GM19395 (cell line): ENCODE data around the gene DFFB.

Experiments
- ATAC-seq: cut with Tn5 transposase; IDR thresholded peaks from one replicate; pipeline ENCODE4 v1.9.1; 2021; ENCODE audit warnings: mild to moderate bottlenecking, moderate library complexity; ENCODE audit not compliant: unreplicated experiment

The DFFB gene

GRCh38 chr1:3923378-3924185 is 66.3 kb downstream of the DFFB start:
- no peak for ATAC-seq

- no peak for ATAC-seq
Observed at GRCh38 chr1:3924186-3924824, 67.0 kb downstream of the DFFB start.

- no peak for ATAC-seq
Observed at GRCh38 chr1:3924825-3925220, 67.5 kb downstream of the DFFB start.

GRCh38 chr1:3925256-3925655 is 68.0 kb downstream of the DFFB start:
- ATAC-seq: no peak

GRCh38 chr1:3925762-3926161 is 68.5 kb downstream of the DFFB start:
- ATAC-seq: no peak

GRCh38 chr1:3926956-3927355 is 69.7 kb downstream of the DFFB start:
- ATAC-seq: no peak

DNA sequence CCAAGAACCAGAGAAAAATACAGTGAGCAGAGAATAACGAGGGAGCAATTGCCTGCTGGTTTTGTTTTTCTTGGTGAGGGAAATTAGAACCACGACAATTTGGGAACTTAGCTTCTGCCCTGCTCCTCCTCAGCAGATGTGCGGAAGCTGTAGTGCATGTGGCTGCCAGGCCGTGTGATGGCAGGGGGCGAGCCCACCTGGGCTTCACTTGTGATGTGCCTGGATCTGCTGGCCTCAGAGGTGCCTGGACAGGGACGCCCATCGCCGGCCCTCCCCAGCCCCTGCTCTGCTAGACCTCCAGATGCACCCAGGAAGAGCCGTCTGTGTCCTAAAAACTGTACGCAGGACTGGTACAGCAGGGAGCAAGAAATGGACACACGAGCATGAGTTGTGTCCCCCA is 71.3 kb downstream of the DFFB start:
- ATAC-seq: no peak

DNA sequence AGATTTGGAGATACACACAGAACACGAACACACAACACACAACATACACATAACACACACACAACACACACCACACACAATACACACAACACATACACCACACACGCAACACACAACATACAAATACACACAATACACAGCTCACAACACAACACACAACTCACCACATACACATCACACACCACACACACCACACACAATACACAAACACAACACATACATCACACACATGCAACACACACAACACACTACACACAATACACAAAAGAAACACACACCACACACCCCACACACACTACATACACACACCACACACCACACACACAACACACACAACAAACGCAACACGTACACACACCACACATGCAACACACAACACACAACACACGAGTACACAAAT is 71.8 kb downstream of the DFFB start:
- no peak for ATAC-seq

- ATAC-seq: no peak
Observed at GRCh38 chr1:3930301-3931006, 73.2 kb downstream of the DFFB start.

DNA sequence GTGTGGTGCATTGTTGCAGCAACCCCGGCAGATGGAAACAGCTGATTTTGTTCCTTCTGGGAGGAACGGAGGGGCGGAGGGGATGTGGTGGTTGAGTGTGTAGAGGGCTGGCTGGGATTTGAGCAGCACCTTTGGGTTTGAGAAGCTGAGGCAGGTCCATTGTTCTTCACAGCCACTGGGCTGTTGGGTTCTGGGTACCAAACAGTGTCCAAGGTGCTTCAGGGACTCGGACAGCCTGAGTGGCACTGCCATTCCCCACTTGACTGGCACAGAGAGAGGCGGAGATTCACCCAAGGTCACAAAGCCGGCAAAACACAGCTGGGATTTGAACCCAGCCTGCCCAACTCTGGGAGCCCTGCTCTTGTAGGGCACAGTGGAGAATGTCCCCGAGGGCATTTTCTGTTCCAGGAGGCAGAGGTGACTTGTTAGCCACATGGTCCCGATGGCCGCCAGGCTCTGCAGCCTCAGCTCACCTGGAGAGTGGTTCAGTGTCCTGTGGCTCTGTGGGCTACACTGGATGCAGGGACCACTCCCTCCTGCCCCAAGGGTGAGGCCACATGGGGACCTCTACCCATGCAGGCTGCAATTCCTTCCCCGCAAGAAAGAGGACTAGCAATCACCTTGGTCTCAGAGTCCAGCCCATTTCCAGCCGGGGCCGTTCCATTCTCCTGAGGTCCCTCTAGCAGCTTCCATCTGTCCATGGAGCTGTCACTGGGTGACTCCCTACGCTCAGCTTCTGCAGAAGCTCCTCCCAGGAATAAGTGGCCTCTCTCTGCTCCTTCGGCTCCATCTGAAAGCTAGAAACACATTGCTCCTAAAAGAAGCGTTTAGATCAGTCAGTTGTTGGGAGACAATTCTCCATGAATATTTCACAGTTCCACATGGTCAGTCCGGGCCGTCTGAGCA is 74.0 kb downstream of the DFFB start:
- ATAC-seq: no peak

DNA sequence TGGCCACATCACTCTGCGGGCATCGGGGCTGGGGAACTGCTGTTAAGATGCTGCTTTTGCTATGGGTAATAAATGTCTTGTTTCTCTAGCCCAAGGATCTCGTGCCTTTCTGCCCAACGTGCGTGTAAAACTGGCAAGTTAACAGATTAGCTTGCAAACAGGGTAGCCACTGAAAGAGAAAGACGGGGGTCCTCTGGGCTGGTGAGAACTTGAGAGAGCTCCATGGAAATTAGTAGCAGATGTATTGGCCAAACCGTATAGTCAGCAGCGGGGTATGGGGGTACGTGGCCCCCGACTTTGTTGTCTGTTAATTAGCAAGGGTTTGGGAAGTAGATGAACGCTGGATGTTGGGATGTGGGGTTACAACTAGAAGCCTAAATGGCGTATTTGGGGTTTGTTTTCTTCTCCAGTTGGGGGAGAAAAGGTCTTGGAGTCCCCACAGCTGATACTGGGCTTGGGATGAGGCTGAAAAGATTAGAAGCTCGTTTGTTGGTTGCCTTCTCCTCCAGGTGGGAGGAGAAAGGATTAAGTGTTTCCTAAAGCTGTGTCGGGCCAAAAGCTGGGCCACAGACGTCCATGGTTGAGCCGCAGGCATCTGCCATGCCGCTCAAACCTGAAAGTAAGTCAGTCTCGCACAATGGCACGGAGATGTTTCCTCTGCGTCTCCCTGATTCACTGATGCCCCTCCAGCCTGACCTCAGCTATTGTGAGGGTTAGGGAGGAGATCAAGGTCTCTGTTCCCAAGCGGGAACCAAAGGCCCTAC is 75.1 kb downstream of the DFFB start:
- no peak for ATAC-seq
